PC-9 (cell line): ENCODE measurements around the gene OR2H1. TPM values are rescaled to one million over a fixed set of nuclear protein-coding genes. Genes with fewer than 3 reads are reported as not detected.

Experiments used
- BruUV-seq: library from RNA; stranded (reverse); fragments of 400-500 nt; replicated peaks from 2 replicates; lab custom pipeline; 2021; lab: Mats Ljungman, UMichigan
- CTCF ChIA-PET: fragments of 300-600 bp; sonication (Branson Sonifier 250); formaldehyde crosslinking; loops from one replicate; lab custom pipeline; 2022; ENCODE audit warnings: antibody characterized with exemption; lab: Charles Lee
- POLR2A ChIA-PET: fragments of 300-600 bp; sonication (Branson Sonifier 250); formaldehyde crosslinking; loops from one replicate; lab custom pipeline; 2022; ENCODE audit warnings: antibody characterized with exemption; ENCODE audit not compliant: unreplicated experiment; lab: Charles Lee
- DNase-seq, 2 experiments: peaks; one replicate each; pipeline versions ENCODE4 v3.0.0 to v3.0.0-alpha.2; 2015 to 2022; ENCODE audit warnings: mixed read lengths in 1 of 2
- H2AFZ ChIP-seq: fragments of 200-600 bp; sonication (generic); 2 replicates; pipeline ENCODE4 v1.8.1; 2017; ENCODE audit warnings: antibody characterized with exemption
- H3F3A ChIP-seq: fragments of 200-600 bp; sonication (generic); 2 replicates; pipeline ENCODE4 v1.8.1; 2017; ENCODE audit warnings: antibody characterized with exemption, mild to moderate bottlenecking, low read depth; ENCODE audit not compliant: insufficient read depth
- H3K27ac ChIP-seq: fragments of 200-600 bp; sonication (generic); 2 replicates; pipeline ENCODE4 v1.6.1; 2016; ENCODE audit warnings: mixed run types
- H3K27me3 ChIP-seq: fragments of 200-600 bp; sonication (generic); 2 replicates; pipeline ENCODE4 v1.6.1; 2016; ENCODE audit warnings: low read depth, mixed run types; ENCODE audit not compliant: insufficient read depth
- H3K36me3 ChIP-seq: fragments of 200-600 bp; sonication (generic); 2 replicates; pipeline ENCODE4 v1.6.1; 2016; ENCODE audit warnings: low read depth, mixed run types
- H3K4me1 ChIP-seq: fragments of 200-600 bp; sonication (generic); replicated peaks from 2 replicates; pipeline ENCODE4 v1.6.1; 2016; ENCODE audit warnings: mixed run types; ENCODE audit not compliant: insufficient read depth
- H3K4me2 ChIP-seq: fragments of 200-600 bp; sonication (generic); 2 replicates; pipeline ENCODE4 v1.6.1; 2017; ENCODE audit warnings: mixed run types
- H3K4me3 ChIP-seq: fragments of 200-600 bp; sonication (generic); 2 replicates; pipeline ENCODE4 v1.6.1; 2016; ENCODE audit warnings: mixed run types
- H3K79me2 ChIP-seq: fragments of 200-600 bp; sonication (generic); 2 replicates; pipeline ENCODE4 v1.6.1; 2017; ENCODE audit warnings: low read depth, mixed run types
- H3K9me2 ChIP-seq: fragments of 200-600 bp; sonication (generic); 2 replicates; pipeline ENCODE4 v1.8.1; 2017; ENCODE audit warnings: mild to moderate bottlenecking; ENCODE audit not compliant: insufficient read depth
- H3K9me3 ChIP-seq: fragments of 200-600 bp; sonication (generic); 2 replicates; pipeline ENCODE4 v1.8.1; 2016; ENCODE audit warnings: low read depth; ENCODE audit not compliant: insufficient read depth
- H4K20me1 ChIP-seq: fragments of 200-600 bp; sonication (generic); 2 replicates; pipeline ENCODE4 v1.8.1; 2017; ENCODE audit not compliant: insufficient read depth
- CTCF ChIP-seq: fragments of 200-600 bp; sonication (generic); conservative IDR thresholded peaks from 2 replicates; pipeline ENCODE4 v1.6.1; 2017; ENCODE audit warnings: mixed run types, antibody characterized with exemption, mild to moderate bottlenecking, moderate library complexity
- EZH2 ChIP-seq: fragments of 200-600 bp; sonication (generic); IDR thresholded peaks from 2 replicates; pipeline ENCODE4 v1.8.0; 2017; ENCODE audit warnings: antibody characterized with exemption, low read depth
- intact Hi-C: fragments of 100-400 bp; cut with micrococcal nuclease; formaldehyde crosslinking; loops from one replicate; pipeline ENCODE4 v1.10.0; 2022; ENCODE audit not compliant: unreplicated experiment
- total RNA-seq: library from RNA; stranded (reverse); gene quantifications from 2 replicates; pipeline ENCODE4 v1.2.3, GENCODE V29; 2021

Gene OR2H1
- total RNA-seq, 1 experiment from 2014 or later: not detected

- no peak overlapping the region for H3K4me2 ChIP-seq
- CTCF ChIA-PET: no interaction called here
- no peaks in the 10 kb centered on the region for H3K79me2 ChIP-seq
- no peaks in the 10 kb centered on the region for H4K20me1 ChIP-seq
- no peak overlapping the region for H3K4me3 ChIP-seq
- no peak for DNase-seq
- BruUV-seq: no TSS peak
- POLR2A ChIA-PET: no interaction called here
- peaks cover 9% of the 10 kb centered on the region; the same call in 1 of the 2 replicates for H3K27me3 ChIP-seq
- H2AFZ ChIP-seq: no peak overlapping the region
- H3K36me3 ChIP-seq: no peaks in the 10 kb centered on the region
- H3K4me1 ChIP-seq: no peaks in the 10 kb centered on the region
- H3F3A ChIP-seq: no peaks in the 10 kb centered on the region
- H3K9me3 ChIP-seq: no peaks in the 10 kb centered on the region; the same call in 1 of the 2 replicates
- H3K27ac ChIP-seq: no peak overlapping the region
- TF ChIP-seq CTCF (no peak), EZH2 (no peak)
- H3K9me2 ChIP-seq: no peaks in the 10 kb centered on the region
- intact Hi-C loops: no loop called here
These were observed 5.1 kb downstream of the OR2H1 start for GRCh38 chr6:29462022-29462421.

GRCh38 chr6:29465279-29465678, 8.3 kb downstream of the OR2H1 start:
- H3K27ac ChIP-seq: no peak overlapping the region
- no peaks in the 10 kb centered on the region for H3K36me3 ChIP-seq
- no peaks in the 10 kb centered on the region for H3K9me2 ChIP-seq
- H3K79me2 ChIP-seq: no peaks in the 10 kb centered on the region
- no peaks in the 10 kb centered on the region for H3K4me1 ChIP-seq
- H3K27me3 ChIP-seq: no peaks in the 10 kb centered on the region; the same call in 1 of the 2 replicates
- peak; percentile 16 to 50 for DNase-seq
- H3K4me2 ChIP-seq: no peak overlapping the region
- H3K4me3 ChIP-seq: no peak overlapping the region
- H3K9me3 ChIP-seq: no peaks in the 10 kb centered on the region
- BruUV-seq: no TSS peak
- intact Hi-C loops: no loop called here
- no peaks in the 10 kb centered on the region for H3F3A ChIP-seq
- no peak for TF ChIP-seq EZH2
- no peak for TF ChIP-seq CTCF
- H4K20me1 ChIP-seq: no peaks in the 10 kb centered on the region
- H2AFZ ChIP-seq: no peak overlapping the region
- POLR2A ChIA-PET: no interaction called here
- CTCF ChIA-PET: no interaction called here

- CTCF ChIA-PET: no interaction called here
These were observed 8.8 kb downstream of the OR2H1 start for GRCh38 chr6:29465801-29466200.

More at GRCh38 chr6:29465801-29466200, 8.8 kb downstream of the OR2H1 start:
- H2AFZ ChIP-seq: no peak overlapping the region
- H3K4me2 ChIP-seq: no peak overlapping the region
- no peaks in the 10 kb centered on the region for H3K4me1 ChIP-seq
- DNase-seq: no peak
- no TSS peak for BruUV-seq
- no peak for TF ChIP-seq CTCF
- TF ChIP-seq EZH2: no peak
- no peaks in the 10 kb centered on the region; the same call in 1 of the 2 replicates for H3K27me3 ChIP-seq
- H3K9me3 ChIP-seq: no peaks in the 10 kb centered on the region
- H3K36me3 ChIP-seq: no peaks in the 10 kb centered on the region
- H3K4me3 ChIP-seq: no peak overlapping the region
- H3K9me2 ChIP-seq: no peaks in the 10 kb centered on the region
- no peak overlapping the region for H3K27ac ChIP-seq
- H3K79me2 ChIP-seq: no peaks in the 10 kb centered on the region
- intact Hi-C loops: no loop called here
- POLR2A ChIA-PET: no interaction called here
- H3F3A ChIP-seq: no peaks in the 10 kb centered on the region
- H4K20me1 ChIP-seq: no peaks in the 10 kb centered on the region
